Omental fat pad (tissue), 4 donors: Measurements from ENCODE around the gene NME7. TPM values are rescaled to one million over a fixed set of nuclear protein-coding genes. Genes with fewer than 3 reads are reported as not detected.
A peak's percentile ranks its signal among the peaks of the same experiment; 100 is the strongest.

Experiments used
- ATAC-seq: fragments of 150-250 bp; one replicate; pipeline ENCODE4 v1.9.1; 2016; ENCODE audit warnings: mild to moderate bottlenecking, moderate library complexity; ENCODE audit not compliant: low FRiP score
- DNase-seq: peaks from one replicate; pipeline ENCODE4 v3.0.0-alpha.2; 2019; ENCODE audit warnings: low spot score
- total RNA-seq, 4 donors: library from RNA; depleted of rRNA; stranded (reverse); fragments of >200 nt; gene quantifications; one replicate each; pipeline ENCODE4 v1.1.0, GENCODE V29; 2016
- TF ChIP-seq, protein P1 (sequence below), 3 donors: fragments of 450-650 bp; IDR thresholded peaks; one replicate each; pipeline ENCODE4 v1.5.1; 2016 to 2017; ENCODE audit warnings: antibody characterized with exemption in 3 of 3, mild to moderate bottlenecking in 3 of 3, moderate library complexity in 2 of 3

Gene NME7
- total RNA-seq, 4 donors from 2014 or later = 9.0 to 16.8 (median 9.3) TPM

DNA sequence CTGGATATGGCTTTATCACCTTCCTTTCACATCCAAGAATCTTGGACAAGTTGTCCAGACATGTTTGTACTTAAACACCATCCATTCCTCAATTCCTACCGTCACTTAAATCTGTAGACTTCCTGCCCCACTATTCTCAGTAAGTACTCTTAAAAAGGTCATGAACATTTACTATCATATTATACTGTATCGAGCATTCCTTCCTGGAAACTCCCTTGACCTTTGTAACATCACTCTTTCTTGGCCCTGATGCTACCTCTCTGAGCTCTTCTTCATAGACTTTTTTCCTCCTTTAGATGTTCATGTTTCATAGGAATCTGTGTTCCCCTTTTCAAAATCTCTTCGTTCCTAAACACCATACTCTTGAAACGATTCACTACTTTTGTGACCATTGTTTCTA, 15.9 kb upstream of the NME7 start:
- DNase-seq = no peak
- no peak for ATAC-seq
- TF ChIP-seq, protein P1, sequence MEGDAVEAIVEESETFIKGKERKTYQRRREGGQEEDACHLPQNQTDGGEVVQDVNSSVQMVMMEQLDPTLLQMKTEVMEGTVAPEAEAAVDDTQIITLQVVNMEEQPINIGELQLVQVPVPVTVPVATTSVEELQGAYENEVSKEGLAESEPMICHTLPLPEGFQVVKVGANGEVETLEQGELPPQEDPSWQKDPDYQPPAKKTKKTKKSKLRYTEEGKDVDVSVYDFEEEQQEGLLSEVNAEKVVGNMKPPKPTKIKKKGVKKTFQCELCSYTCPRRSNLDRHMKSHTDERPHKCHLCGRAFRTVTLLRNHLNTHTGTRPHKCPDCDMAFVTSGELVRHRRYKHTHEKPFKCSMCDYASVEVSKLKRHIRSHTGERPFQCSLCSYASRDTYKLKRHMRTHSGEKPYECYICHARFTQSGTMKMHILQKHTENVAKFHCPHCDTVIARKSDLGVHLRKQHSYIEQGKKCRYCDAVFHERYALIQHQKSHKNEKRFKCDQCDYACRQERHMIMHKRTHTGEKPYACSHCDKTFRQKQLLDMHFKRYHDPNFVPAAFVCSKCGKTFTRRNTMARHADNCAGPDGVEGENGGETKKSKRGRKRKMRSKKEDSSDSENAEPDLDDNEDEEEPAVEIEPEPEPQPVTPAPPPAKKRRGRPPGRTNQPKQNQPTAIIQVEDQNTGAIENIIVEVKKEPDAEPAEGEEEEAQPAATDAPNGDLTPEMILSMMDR (IDR thresholded peaks at IDR 0.05) = no peak

DNA sequence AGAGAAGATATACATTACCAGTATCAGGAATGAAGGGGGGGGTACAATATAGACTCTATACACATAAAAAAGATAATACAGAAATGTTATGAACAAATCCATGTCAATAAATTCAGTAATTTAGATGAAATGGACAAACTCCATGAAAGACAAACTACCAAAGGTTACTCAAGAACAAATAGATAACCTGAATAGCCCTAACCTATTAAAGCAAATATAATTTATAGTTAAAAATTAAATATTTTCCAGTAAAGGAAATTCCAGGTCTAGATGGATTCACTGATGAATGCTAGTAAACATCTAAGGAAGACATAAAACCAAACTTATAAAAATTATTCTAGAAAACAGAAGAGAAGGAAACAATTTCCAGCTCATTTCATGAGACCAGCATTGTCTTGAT, 13.6 kb upstream of the NME7 start:
- DNase-seq (no peak), ATAC-seq (no peak)
- TF ChIP-seq, protein P1 (IDR thresholded peaks at IDR 0.05) = no peak

DNA sequence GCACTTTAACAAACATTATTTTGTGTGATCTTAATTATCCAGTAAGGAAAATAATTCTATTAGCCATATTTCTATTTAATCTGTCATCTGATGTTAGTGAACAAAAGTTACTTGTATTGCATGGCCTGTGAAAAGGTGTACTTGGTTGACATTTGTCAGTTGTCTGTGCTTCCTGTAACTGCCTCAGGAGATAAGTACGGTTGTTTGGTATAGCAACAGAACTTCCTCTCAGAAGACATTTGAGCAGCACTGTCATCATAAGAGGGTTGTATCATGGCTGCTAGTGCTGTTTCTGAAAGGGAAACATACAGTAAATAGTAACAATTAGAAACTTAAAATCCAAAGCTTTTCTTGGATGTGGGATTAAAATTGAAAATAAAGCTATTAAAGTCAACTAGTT, 3.8 kb upstream of the NME7 start:
- DNase-seq (no peak), ATAC-seq (no peak)
- TF ChIP-seq, protein P1 (IDR thresholded peaks at IDR 0.05) = no peak

DNA sequence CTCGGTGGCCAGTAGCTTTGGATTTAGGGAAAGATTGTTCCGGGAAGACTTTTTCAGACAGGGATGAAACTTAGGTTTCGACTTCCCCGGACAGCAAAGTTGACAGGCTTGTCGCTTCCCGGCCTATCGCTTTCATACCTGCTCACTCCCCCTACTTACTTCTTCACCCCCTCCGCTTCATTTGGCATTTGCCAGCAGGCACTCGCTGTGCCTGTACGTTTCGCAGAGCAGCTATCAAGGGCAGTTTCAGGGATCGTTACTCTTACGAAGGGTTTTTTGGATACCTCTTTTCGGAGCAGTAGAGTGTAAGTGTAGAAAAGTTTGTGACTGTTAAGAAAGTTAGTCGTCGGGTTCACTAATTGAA, 791 bp upstream of the NME7 start:
- TF ChIP-seq, protein P1 (IDR thresholded peaks at IDR 0.05) = no peak
- peak; percentile 9 for ATAC-seq
- DNase-seq = no peak

DNA sequence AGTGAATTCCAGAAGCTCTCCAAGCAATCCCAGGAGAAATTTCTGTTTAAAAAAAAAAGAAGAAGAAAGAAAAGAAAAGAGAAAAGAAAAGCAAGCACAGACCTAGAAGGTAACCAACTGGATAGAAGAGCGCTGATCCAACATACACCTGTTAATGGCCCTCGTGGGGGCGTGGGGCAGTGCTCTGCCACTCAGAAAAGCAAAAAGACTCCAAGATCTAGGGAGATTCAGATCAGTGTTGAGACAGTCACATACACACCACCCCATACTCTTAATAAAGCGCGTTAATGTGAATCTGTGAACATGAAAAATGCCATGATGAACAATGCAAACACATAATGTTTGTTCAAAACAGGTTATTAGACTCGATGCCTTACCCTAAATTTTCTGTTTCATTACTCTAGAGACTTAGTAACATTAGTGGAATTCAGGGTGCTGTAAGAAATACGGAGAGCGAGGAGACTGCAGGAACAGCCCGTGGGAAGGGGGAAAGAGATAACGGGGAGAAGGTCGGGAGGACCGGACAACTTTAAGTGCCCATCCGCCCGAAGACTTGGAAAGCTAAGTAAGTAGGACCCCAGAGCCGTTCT, 406 bp downstream of the NME7 start:
- peak; percentile 43 for ATAC-seq
- TF ChIP-seq, protein P1 (IDR thresholded peaks at IDR 0.05) = no peak
- no peak for DNase-seq

DNA sequence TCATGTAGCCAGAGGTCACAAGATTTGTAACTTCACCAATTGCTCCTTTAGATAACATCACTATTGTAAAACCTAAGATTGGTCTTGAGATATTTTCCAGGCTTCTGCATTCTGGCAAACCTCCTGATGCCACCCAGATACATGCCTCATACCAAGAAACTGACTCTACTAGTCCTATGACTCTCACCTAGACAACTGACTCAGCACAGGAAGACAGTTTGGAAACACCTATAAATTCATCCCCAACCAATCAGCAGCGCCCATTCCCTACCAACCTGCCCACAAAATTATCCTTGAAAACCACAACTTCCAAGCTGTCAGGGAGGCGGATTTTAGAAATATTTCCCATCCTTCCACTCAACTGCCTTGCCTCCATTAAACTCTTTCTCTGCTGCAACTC, 2.6 kb downstream of the NME7 start:
- ATAC-seq = no peak

More for the DNA sequence above, 2.6 kb downstream of the NME7 start:
- TF ChIP-seq, protein P1 (IDR thresholded peaks at IDR 0.05) = no peak
- no peak for DNase-seq
